ENCODE measurements around the gene CAD. TPM values are rescaled to one million over a fixed set of nuclear protein-coding genes. Genes with fewer than 3 reads are reported as not detected.

Gene CAD
- total RNA-seq, 4 donors from 2014 or later = 9.0 to 28.8 (median 17.4) TPM

- DNase-seq (ENCODE audit: low spot score in 2 of 2) = no peak
- H3K4me3 ChIP-seq (ENCODE audit: low read depth, poor library complexity, severe bottlenecking) = no peak overlapping the region
- TF ChIP-seq CTCF (IDR thresholded peaks at IDR 0.05) (no peak), POLR2A (IDR thresholded peaks at IDR 0.05) (no peak)
- 88 to 90% methylated on average over 8 of the region's 8 CpGs for WGBS, 2 donors
- intact Hi-C loops (cut with DNase I; ENCODE audit: low total_unique reads) = no loop called here
Observed at GRCh38 chr2:27258051-27258450, 40.9 kb downstream of the CAD start.

GRCh38 chr2:27261241-27261925, 44.2 kb downstream of the CAD start:
- TF ChIP-seq CTCF (IDR thresholded peaks at IDR 0.05) (no peak), POLR2A (IDR thresholded peaks at IDR 0.05) (no peak)

GRCh38 chr2:27261926-27262298, 44.7 kb downstream of the CAD start:
- 4 to 6% methylated on average over 16 to 19 of the region's 40 CpGs for WGBS, 2 donors
- TF ChIP-seq POLR2A (IDR thresholded peaks at IDR 0.05) (no peak), CTCF (IDR thresholded peaks at IDR 0.05) (no peak)
- H3K4me3 ChIP-seq (ENCODE audit: low read depth, poor library complexity, severe bottlenecking) = no peak overlapping the region
- no peak for DNase-seq (ENCODE audit: low spot score in 2 of 2)
- intact Hi-C loops (cut with DNase I; ENCODE audit: low total_unique reads) = no loop called here

More at GRCh38 chr2:27261241-27261925, 44.2 kb downstream of the CAD start:
- no peak overlapping the region for H3K4me3 ChIP-seq (ENCODE audit: low read depth, poor library complexity, severe bottlenecking)
- WGBS, 2 donors = 49 to 55% methylated on average over 11 of the region's 11 CpGs
- DNase-seq (ENCODE audit: low spot score in 2 of 2) = no peak
- intact Hi-C loops (cut with DNase I; ENCODE audit: low total_unique reads) = no loop called here

- 1 to 2% methylated on average over 41 to 57 of the region's 96 CpGs for WGBS, 2 donors
- intact Hi-C loops (cut with DNase I; ENCODE audit: low total_unique reads) = no loop called here
- peak; percentile 39 to 92 for DNase-seq (ENCODE audit: low spot score in 2 of 2)
Observed at GRCh38 chr2:27262379-27263286, 45.5 kb downstream of the CAD start, which contains the start of gene SLC30A3. TSS of gene SLC30A3 (minus strand) at chr2:27263047. CDS start at chr2:27262906, 141 bp downstream.

More at GRCh38 chr2:27262379-27263286, 45.5 kb downstream of the CAD start, which contains the start of gene SLC30A3:
- TF ChIP-seq CTCF (IDR thresholded peaks at IDR 0.05) (no peak), POLR2A (IDR thresholded peaks at IDR 0.05) (no peak)
- peak within 1 kb of the TSS; percentile 30 for H3K4me3 ChIP-seq (ENCODE audit: low read depth, poor library complexity, severe bottlenecking)

All from lower leg skin (tissue), 4 donors.